OCI-LY3 (cell line): ENCODE results near the gene KDM1A.

Source experiments
- H2AFZ ChIP-seq: fragments of 200-600, 300-600 bp; shearing (Covaris generic); 2 replicates; pipeline ENCODE4 v1.6.0; 2014; ENCODE audit warnings: antibody characterized with exemption, low read depth, low read length
- H3K27ac ChIP-seq: fragments of 200-600, 300-600 bp; sonication (generic); 2 replicates; pipeline ENCODE4 v1.5.1; 2014; ENCODE audit warnings: mild to moderate bottlenecking, low read length, moderate library complexity, mixed read lengths
- H3K27me3 ChIP-seq: fragments of 200-600, 300-600 bp; sonication (generic); 2 replicates; pipeline ENCODE4 v1.6.1; 2014; ENCODE audit warnings: low read depth, low read length, mixed read lengths
- H3K36me3 ChIP-seq: fragments of 200-600, 300-600 bp; sonication (generic); replicated peaks from 2 replicates; pipeline ENCODE3; 2014; ENCODE audit warnings: low read depth, low read length, mixed read lengths
- H3K4me1 ChIP-seq: fragments of 300-600, 200-600 bp; sonication (generic); 2 replicates; pipeline ENCODE4 v1.6.1; 2014; ENCODE audit warnings: low read length, mixed read lengths
- H3K4me2 ChIP-seq: fragments of 200-600, 300-600 bp; sonication (generic); 2 replicates; pipeline ENCODE4 v1.6.1; 2014; ENCODE audit warnings: low read length, mixed read lengths
- H3K4me3 ChIP-seq: fragments of 300-600, 200-600 bp; sonication (generic); 2 replicates; pipeline ENCODE4 v1.5.1; 2014; ENCODE audit warnings: antibody characterized with exemption, mild to moderate bottlenecking, low read length, moderate library complexity
- H3K79me2 ChIP-seq: fragments of 300-600, 200-600 bp; shearing (Covaris generic); 2 replicates; pipeline ENCODE4 v1.6.1; 2014; ENCODE audit warnings: mild to moderate bottlenecking, low read length, mixed read lengths
- H3K9ac ChIP-seq: fragments of 300-600, 200-600 bp; shearing (Covaris generic); 2 replicates; pipeline ENCODE4 v1.6.0; 2014; ENCODE audit warnings: mild to moderate bottlenecking, low read length, moderate library complexity
- H3K9me3 ChIP-seq: fragments of 200-600, 300-600 bp; shearing (Covaris generic); 2 replicates; pipeline ENCODE4 v1.6.1; 2014; ENCODE audit warnings: low read length, mixed read lengths; ENCODE audit not compliant: insufficient read depth
- H4K20me1 ChIP-seq: fragments of 200-600, 300-600 bp; sonication (generic); 2 replicates; pipeline ENCODE4 v1.6.1; 2016; ENCODE audit warnings: low read length, mixed read lengths; ENCODE audit not compliant: insufficient read depth
- CTCF ChIP-seq: fragments of 200-600, 300-600 bp; sonication (generic); IDR thresholded peaks from 2 replicates; pipeline ENCODE4 v1.5.1; 2014; ENCODE audit warnings: antibody characterized with exemption, low read length, low read depth
- EZH2phosphoT487 ChIP-seq: fragments of 200-600 bp; shearing (Covaris generic); IDR thresholded peaks from 2 replicates; pipeline ENCODE4 v1.6.1; 2018; ENCODE audit warnings: antibody characterized with exemption, mixed run types, low read depth

Gene KDM1A

DNA sequence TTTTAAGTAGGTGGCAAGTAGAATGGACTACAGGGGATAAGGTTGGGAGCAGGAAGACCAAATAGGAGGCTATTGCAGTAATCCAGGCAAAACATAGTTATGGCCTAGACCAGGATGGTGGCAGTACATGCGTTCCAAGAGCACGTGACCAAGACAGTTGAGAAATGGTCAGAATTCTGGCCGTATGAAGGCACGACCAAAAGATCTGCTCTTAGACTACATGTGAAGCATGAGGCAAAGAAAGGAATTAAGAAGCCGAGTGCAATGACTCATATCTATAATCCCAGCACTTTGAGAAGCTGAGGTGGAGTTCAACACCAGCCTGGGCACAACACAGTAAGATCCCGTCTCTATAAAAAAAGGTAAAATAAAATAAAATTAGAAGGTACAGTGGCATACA lies 78.0 kb downstream of the KDM1A start:
- H3K4me2 ChIP-seq, result no peak overlapping the region
- no peak for TF ChIP-seq EZH2phosphoT487
- no peak for TF ChIP-seq CTCF
- no peak overlapping the region for H3K9ac ChIP-seq
- no peaks in the 10 kb centered on the region for H3K79me2 ChIP-seq
- no peaks in the 10 kb centered on the region for H4K20me1 ChIP-seq
- no peaks in the 10 kb centered on the region for H3K4me1 ChIP-seq
- no peak overlapping the region for H3K27ac ChIP-seq
- H3K27me3 ChIP-seq, result no peaks in the 10 kb centered on the region
- H3K4me3 ChIP-seq, result no peak overlapping the region
- no peaks in the 10 kb centered on the region for H3K36me3 ChIP-seq
- H3K9me3 ChIP-seq, result no peaks in the 10 kb centered on the region
- H2AFZ ChIP-seq, result no peak overlapping the region

GRCh38 chr1:23098463-23099170 lies 79.3 kb downstream of the KDM1A start:
- no peak overlapping the region for H2AFZ ChIP-seq
- H3K27me3 ChIP-seq, result no peaks in the 10 kb centered on the region
- no peaks in the 10 kb centered on the region for H4K20me1 ChIP-seq
- no peaks in the 10 kb centered on the region for H3K79me2 ChIP-seq
- no peak overlapping the region for H3K27ac ChIP-seq
- H3K9me3 ChIP-seq, result no peaks in the 10 kb centered on the region
- H3K4me3 ChIP-seq, result peak overlapping the region; percentile 45; the same call in 1 of the 2 replicates
- H3K36me3 ChIP-seq, result no peaks in the 10 kb centered on the region
- H3K4me2 ChIP-seq, result peak overlapping the region; percentile 52
- H3K4me1 ChIP-seq, result no peaks in the 10 kb centered on the region
- TF ChIP-seq CTCF (peak; percentile 73), EZH2phosphoT487 (no peak)
- no peak overlapping the region for H3K9ac ChIP-seq

DNA sequence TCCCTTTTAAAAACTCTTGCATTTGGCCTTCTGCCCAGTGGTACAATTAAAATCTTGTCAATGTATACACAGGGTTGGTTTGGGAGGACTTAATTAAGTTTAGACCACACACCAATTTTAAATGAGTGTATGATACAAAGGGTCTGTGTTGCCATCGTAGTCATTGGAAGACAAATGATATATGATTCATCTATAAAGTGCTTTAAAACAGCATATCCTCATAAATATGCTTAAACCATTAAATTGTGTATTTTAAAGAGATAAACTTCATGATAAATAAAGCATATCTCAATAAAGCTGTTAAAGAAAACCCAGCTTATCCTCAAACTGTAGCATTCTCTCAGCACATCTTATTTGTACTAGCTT lies 79.9 kb downstream of the KDM1A start:
- H3K4me1 ChIP-seq, result no peaks in the 10 kb centered on the region
- peak overlapping the region; percentile 45; the same call in 1 of the 2 replicates for H3K4me3 ChIP-seq
- no peaks in the 10 kb centered on the region for H3K27me3 ChIP-seq
- H3K27ac ChIP-seq, result no peak overlapping the region
- no peaks in the 10 kb centered on the region for H3K36me3 ChIP-seq
- H3K79me2 ChIP-seq, result no peaks in the 10 kb centered on the region
- H3K9me3 ChIP-seq, result no peaks in the 10 kb centered on the region
- H4K20me1 ChIP-seq, result no peaks in the 10 kb centered on the region
- no peak overlapping the region for H2AFZ ChIP-seq
- H3K9ac ChIP-seq, result no peak overlapping the region
- H3K4me2 ChIP-seq, result peak overlapping the region; percentile 52
- TF ChIP-seq EZH2phosphoT487, result no peak
- TF ChIP-seq CTCF, result no peak

DNA sequence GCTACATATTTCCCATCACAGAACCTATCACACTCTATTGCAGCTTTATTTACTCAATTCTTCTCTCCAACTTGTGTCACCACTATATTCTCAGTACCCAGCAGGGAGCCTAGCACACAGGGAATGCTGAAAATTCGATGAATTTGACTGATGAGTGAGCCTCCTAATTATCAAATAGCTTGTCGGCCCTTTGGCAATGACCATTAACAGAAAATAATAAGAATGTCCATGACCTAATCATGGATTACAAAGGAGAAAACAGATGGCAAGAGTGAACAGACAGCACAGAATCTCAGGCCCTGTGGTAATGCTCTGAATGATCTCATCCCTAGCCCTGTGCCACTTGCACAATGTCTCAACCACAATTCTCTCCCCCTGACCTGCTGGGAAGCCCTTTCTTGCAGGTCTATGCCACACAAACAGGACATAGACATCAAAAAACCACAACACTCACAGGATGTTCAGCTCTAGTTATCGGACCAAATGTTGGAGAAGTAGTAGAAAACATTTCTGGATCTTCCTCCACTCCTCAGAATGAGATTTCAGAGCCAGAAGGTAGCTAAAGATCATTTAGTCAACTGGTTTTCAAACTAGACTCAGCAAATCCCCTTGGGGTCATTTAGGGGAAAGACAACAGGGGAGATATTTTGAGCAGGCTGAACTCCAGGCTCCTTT lies 80.9 kb downstream of the KDM1A start:
- H3K9me3 ChIP-seq, result no peaks in the 10 kb centered on the region
- no peak overlapping the region for H3K27ac ChIP-seq
- H3K4me1 ChIP-seq, result no peaks in the 10 kb centered on the region
- TF ChIP-seq EZH2phosphoT487, result no peak
- no peak for TF ChIP-seq CTCF
- no peak overlapping the region for H3K4me2 ChIP-seq
- no peak overlapping the region for H3K9ac ChIP-seq
- no peaks in the 10 kb centered on the region for H3K36me3 ChIP-seq
- H4K20me1 ChIP-seq, result no peaks in the 10 kb centered on the region
- H2AFZ ChIP-seq, result no peak overlapping the region
- no peaks in the 10 kb centered on the region for H3K79me2 ChIP-seq
- no peaks in the 10 kb centered on the region for H3K27me3 ChIP-seq
- H3K4me3 ChIP-seq, result no peak overlapping the region
